ENCODE results near the gene JPH2. TPM values are rescaled to one million over a fixed set of nuclear protein-coding genes. Genes with fewer than 3 reads are reported as not detected.
A peak's percentile ranks its signal among the peaks of the same experiment; 100 is the strongest.

Gene JPH2
- total RNA-seq, 1 donor from 2014 or later = 18.5 TPM

- Histone ChIP-seq H3K4me1 (ENCODE audit: insufficient read depth, low read length) (peaks cover 6% of the 10 kb centered on the region), H2AFZ (ENCODE audit: low read depth, low read length) (no peak overlapping the region), H3K27me3 (ENCODE audit: insufficient read depth, low read length) (no peaks in the 10 kb centered on the region), H3K4me3 (ENCODE audit: insufficient read depth, low read depth, low read length) (no peak overlapping the region), H3K36me3 (ENCODE audit: insufficient read depth, low read length) (no peaks in the 10 kb centered on the region), H3K9ac (ENCODE audit: low read length) (no peak overlapping the region), H3K27ac (ENCODE audit: low read depth, low read length) (no peak overlapping the region), H3K79me2 (ENCODE audit: insufficient read depth, low read length) (no peaks in the 10 kb centered on the region), H3K9me3 (ENCODE audit: insufficient read depth, low read depth, low read length) (no peaks in the 10 kb centered on the region), H4K20me1 (ENCODE audit: insufficient read depth, low read length) (no peaks in the 10 kb centered on the region), H3K4me2 (ENCODE audit: low read length) (peak overlapping the region; percentile 30)
- TF ChIP-seq EZH2 (IDR thresholded peaks at IDR 0.05; ENCODE audit: insufficient read depth, low read length) = no peak
- TF ChIP-seq CTCF (IDR thresholded peaks at IDR 0.05; ENCODE audit: insufficient read depth, low read depth, low read length) = no peak
- no peaks in the 10 kb centered on the region for H3K36me3 Mint-ChIP-seq (ENCODE audit: low read depth, unreplicated experiment)
- H3K9me3 Mint-ChIP-seq (ENCODE audit: unreplicated experiment) = no peaks in the 10 kb centered on the region
- H3K27ac Mint-ChIP-seq (ENCODE audit: unreplicated experiment) = no peak overlapping the region
- H3K4me3 Mint-ChIP-seq (ENCODE audit: unreplicated experiment) = no peak overlapping the region
- DNase-seq (ENCODE audit: low read depth) (peak; percentile 63), FAIRE-seq (no peak)
- peaks cover 17% of the 10 kb centered on the region for H3K27me3 Mint-ChIP-seq (ENCODE audit: low read depth, unreplicated experiment)
- peaks cover 5% of the 10 kb centered on the region for H3K4me1 Mint-ChIP-seq (ENCODE audit: low read depth, unreplicated experiment)
These were observed 112.5 kb downstream of the JPH2 start for GRCh38 chr20:44074252-44075151.

- no peak overlapping the region for H2AFZ ChIP-seq (ENCODE audit: low read depth, low read length)
- H3K9me3 ChIP-seq (ENCODE audit: insufficient read depth, low read depth, low read length) = no peaks in the 10 kb centered on the region
- no peak overlapping the region for H3K9ac ChIP-seq (ENCODE audit: low read length)
- H3K4me1 ChIP-seq (ENCODE audit: insufficient read depth, low read length) = peaks cover 6% of the 10 kb centered on the region
- FAIRE-seq = no peak
- Mint-ChIP-seq H3K4me1 (ENCODE audit: low read depth, unreplicated experiment) (peaks cover 5% of the 10 kb centered on the region), H3K4me3 (ENCODE audit: unreplicated experiment) (no peak overlapping the region), H3K27ac (ENCODE audit: unreplicated experiment) (no peak overlapping the region), H3K36me3 (ENCODE audit: low read depth, unreplicated experiment) (no peaks in the 10 kb centered on the region), H3K9me3 (ENCODE audit: unreplicated experiment) (no peaks in the 10 kb centered on the region), H3K27me3 (ENCODE audit: low read depth, unreplicated experiment) (peaks cover 17% of the 10 kb centered on the region)
- no peak overlapping the region for H3K4me2 ChIP-seq (ENCODE audit: low read length)
- H3K4me3 ChIP-seq (ENCODE audit: insufficient read depth, low read depth, low read length) = no peak overlapping the region
- no peaks in the 10 kb centered on the region for H4K20me1 ChIP-seq (ENCODE audit: insufficient read depth, low read length)
- H3K27ac ChIP-seq (ENCODE audit: low read depth, low read length) = no peak overlapping the region
- no peak for TF ChIP-seq CTCF (IDR thresholded peaks at IDR 0.05; ENCODE audit: insufficient read depth, low read depth, low read length)
- TF ChIP-seq EZH2 (IDR thresholded peaks at IDR 0.05; ENCODE audit: insufficient read depth, low read length) = no peak
- DNase-seq (ENCODE audit: low read depth) = no peak
- H3K36me3 ChIP-seq (ENCODE audit: insufficient read depth, low read length) = no peaks in the 10 kb centered on the region
- H3K27me3 ChIP-seq (ENCODE audit: insufficient read depth, low read length) = no peaks in the 10 kb centered on the region
- no peaks in the 10 kb centered on the region for H3K79me2 ChIP-seq (ENCODE audit: insufficient read depth, low read length)
These were observed 113.3 kb downstream of the JPH2 start for GRCh38 chr20:44073675-44074071.
